Liver (tissue), 9 donors: ENCODE results near the gene CASZ1. TPM values are rescaled to one million over a fixed set of nuclear protein-coding genes. Genes with fewer than 3 reads are reported as not detected.

Experiments used
- DNase-seq: peaks from one replicate; pipeline ENCODE4 v3.0.0-alpha.2; 2017; ENCODE audit warnings: low spot score
- H3K27ac ChIP-seq, 2 donors: one replicate each; pipeline ENCODE4 v1.7.0; 2013; ENCODE audit warnings: inconsistent platforms in 2 of 2, low read length in 2 of 2, control low read depth in 1 of 2, low read depth in 1 of 2, mild to moderate bottlenecking in 1 of 2
- H3K27me3 ChIP-seq, 4 donors: one replicate each; pipeline versions ENCODE4 v1.6.1 to v1.7.0; 2013; ENCODE audit warnings: low read length in 3 of 4, inconsistent platforms in 1 of 4, mild to moderate bottlenecking in 1 of 4, moderate library complexity in 1 of 4; ENCODE audit not compliant: control insufficient read depth in 4 of 4, insufficient read depth in 4 of 4
- H3K36me3 ChIP-seq, 4 donors: one replicate each; pipeline versions ENCODE4 v1.6.1 to v1.7.0; 2013; ENCODE audit warnings: low read length in 3 of 4, mild to moderate bottlenecking in 3 of 4, low read depth in 1 of 4, moderate library complexity in 1 of 4; ENCODE audit not compliant: control insufficient read depth in 4 of 4, insufficient read depth in 3 of 4
- H3K4me1 ChIP-seq, 4 donors: one replicate each; pipeline versions ENCODE4 v1.6.1 to v1.7.0; 2013; ENCODE audit warnings: low read length in 3 of 4, mild to moderate bottlenecking in 3 of 4, moderate library complexity in 1 of 4; ENCODE audit not compliant: control insufficient read depth in 4 of 4, insufficient read depth in 4 of 4
- H3K4me3 ChIP-seq, 3 donors: one replicate each; pipeline versions ENCODE4 v1.6.1 to v1.7.0; 2013; ENCODE audit warnings: low read length in 3 of 3, control low read depth in 1 of 3, low read depth in 1 of 3, mild to moderate bottlenecking in 1 of 3
- H3K9ac ChIP-seq, 2 donors: one replicate each; pipeline ENCODE4 v1.7.0; 2013; ENCODE audit warnings: low read length in 2 of 2, mild to moderate bottlenecking in 2 of 2, moderate library complexity in 2 of 2, control low read depth in 1 of 2, low read depth in 1 of 2
- H3K9me3 ChIP-seq, 4 donors: one replicate each; pipeline versions ENCODE4 v1.6.1 to v1.7.0; 2013; ENCODE audit warnings: low read length in 3 of 4; ENCODE audit not compliant: control insufficient read depth in 4 of 4
- EGR1 ChIP-seq, 2 donors: IDR thresholded peaks; 2 replicates each; pipeline ENCODE4 v1.6.1; 2016 to 2018; ENCODE audit warnings: antibody characterized with exemption in 2 of 2, low read depth in 2 of 2
- FOXA1 ChIP-seq: IDR thresholded peaks from 2 replicates; pipeline ENCODE4 v1.6.1; 2016; ENCODE audit warnings: antibody characterized with exemption
- FOXA2 ChIP-seq: IDR thresholded peaks from 2 replicates; pipeline ENCODE4 v1.6.1; 2016; ENCODE audit warnings: antibody characterized with exemption
- GABPA ChIP-seq, 2 donors: IDR thresholded peaks in 1 of 2; conservative IDR thresholded peaks in 1 of 2; 2 replicates each; pipeline ENCODE4 v1.6.1; 2016; ENCODE audit warnings: antibody characterized with exemption in 2 of 2, mild to moderate bottlenecking in 1 of 2, moderate library complexity in 1 of 2
- HNF4A ChIP-seq, 2 donors: conservative IDR thresholded peaks; 2 replicates each; pipeline ENCODE4 v1.6.1; 2016; ENCODE audit warnings: antibody characterized with exemption in 2 of 2, mild to moderate bottlenecking in 2 of 2
- HNF4G ChIP-seq: IDR thresholded peaks from 2 replicates; pipeline ENCODE4 v1.6.1; 2016; ENCODE audit warnings: antibody characterized with exemption
- NR2F2 ChIP-seq: IDR thresholded peaks from 2 replicates; pipeline ENCODE4 v1.6.1; 2016; ENCODE audit warnings: antibody characterized with exemption
- RAD21 ChIP-seq, 2 donors: IDR thresholded peaks; 2 replicates each; pipeline ENCODE4 v1.6.1; 2016; ENCODE audit warnings: antibody characterized with exemption in 2 of 2, mild to moderate bottlenecking in 2 of 2
- RXRA ChIP-seq, 2 donors: IDR thresholded peaks; 2 replicates each; pipeline ENCODE4 v1.6.1; 2017 to 2018; ENCODE audit warnings: antibody characterized with exemption in 2 of 2, mild to moderate bottlenecking in 1 of 2
- SP1 ChIP-seq: IDR thresholded peaks from 2 replicates; pipeline ENCODE4 v1.6.1; 2018; ENCODE audit warnings: antibody characterized with exemption, mild to moderate bottlenecking
- TAF1 ChIP-seq: conservative IDR thresholded peaks from 2 replicates; pipeline ENCODE4 v1.6.1; 2016; ENCODE audit warnings: antibody characterized with exemption, mild to moderate bottlenecking
- YY1 ChIP-seq: IDR thresholded peaks from 2 replicates; pipeline ENCODE4 v1.6.1; 2016; ENCODE audit warnings: antibody characterized with exemption, mild to moderate bottlenecking
- WGBS: extraction: QIAGEN DNeasy Blood & Tissue Kit; methylation state at CpG from one replicate; pipeline ENCODE4 v1.1.7; 2013; 5-methylcytosine and 5-hydroxymethylcytosine counted together
- polyA plus RNA-seq, 2 donors: library from polyadenylated mRNA; stranded (reverse) in 1 of 2; unstranded in 1 of 2; fragments of 200-250 nt in 1 of 2; fragments of >200 nt in 1 of 2; fragmentation: Nextera tagmentation in 1 of 2; extraction: Ambion mirVana in 1 of 2; gene quantifications; one replicate each; pipeline versions ENCODE4 v1.2.1 to v1.2.3, GENCODE V29; 2013 to 2015
- total RNA-seq, 2 donors: library from RNA; depleted of rRNA; stranded (reverse); fragments of >200 nt; gene quantifications; one replicate each; pipeline ENCODE4 v1.2.3, GENCODE V29; 2014
- TF ChIP-seq, protein P1 (sequence below): IDR thresholded peaks from 2 replicates; pipeline ENCODE4 v1.6.1; 2016; ENCODE audit warnings: antibody characterized with exemption, mild to moderate bottlenecking
- TF ChIP-seq, protein P2 (sequence below): IDR thresholded peaks from 2 replicates; pipeline ENCODE4 v1.6.1; 2016; ENCODE audit warnings: antibody characterized with exemption
- TF ChIP-seq, protein P3 (sequence below): fragments of 150-350 bp; IDR thresholded peaks from 2 replicates; pipeline ENCODE4 v1.5.1; 2017; ENCODE audit warnings: improper control_type of control experiment, low read depth, low read length; ENCODE audit not compliant: missing input control
- TF ChIP-seq, protein P4 (sequence below): IDR thresholded peaks from 2 replicates; pipeline ENCODE4 v1.6.1; 2016; ENCODE audit warnings: antibody characterized with exemption
- TF ChIP-seq, protein P5 (sequence below): IDR thresholded peaks from 2 replicates; pipeline ENCODE4 v1.6.1; 2016; ENCODE audit warnings: antibody characterized with exemption
- donor health status: healthy.
- donor health status: healthy.
- donor health status: healthy.
- donor health status: healthy.
- donor health status: healthy.

The CASZ1 gene
- total and polyA plus RNA-seq, 4 donors: 1.0 to 3.5 (median 1.9) TPM

DNA sequence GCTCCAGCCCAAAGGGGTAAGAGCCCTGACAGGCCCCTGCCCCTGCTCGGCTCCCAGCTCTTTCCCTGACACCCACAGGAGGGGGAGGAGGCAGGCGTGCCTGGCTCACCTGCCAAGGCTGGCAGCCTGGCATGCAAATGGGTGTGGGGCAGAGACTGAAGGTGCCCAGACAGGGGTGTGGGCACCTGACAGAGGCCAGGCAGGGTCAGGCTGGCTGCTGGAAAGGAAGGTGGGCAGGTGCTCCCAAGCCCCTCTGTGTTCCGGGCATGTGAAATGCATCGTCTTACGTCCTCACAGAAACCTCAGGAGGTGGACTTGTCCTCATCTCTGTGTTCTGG, 19.4 kb upstream of the CASZ1 start (continued):
- TF ChIP-seq, protein P1, sequence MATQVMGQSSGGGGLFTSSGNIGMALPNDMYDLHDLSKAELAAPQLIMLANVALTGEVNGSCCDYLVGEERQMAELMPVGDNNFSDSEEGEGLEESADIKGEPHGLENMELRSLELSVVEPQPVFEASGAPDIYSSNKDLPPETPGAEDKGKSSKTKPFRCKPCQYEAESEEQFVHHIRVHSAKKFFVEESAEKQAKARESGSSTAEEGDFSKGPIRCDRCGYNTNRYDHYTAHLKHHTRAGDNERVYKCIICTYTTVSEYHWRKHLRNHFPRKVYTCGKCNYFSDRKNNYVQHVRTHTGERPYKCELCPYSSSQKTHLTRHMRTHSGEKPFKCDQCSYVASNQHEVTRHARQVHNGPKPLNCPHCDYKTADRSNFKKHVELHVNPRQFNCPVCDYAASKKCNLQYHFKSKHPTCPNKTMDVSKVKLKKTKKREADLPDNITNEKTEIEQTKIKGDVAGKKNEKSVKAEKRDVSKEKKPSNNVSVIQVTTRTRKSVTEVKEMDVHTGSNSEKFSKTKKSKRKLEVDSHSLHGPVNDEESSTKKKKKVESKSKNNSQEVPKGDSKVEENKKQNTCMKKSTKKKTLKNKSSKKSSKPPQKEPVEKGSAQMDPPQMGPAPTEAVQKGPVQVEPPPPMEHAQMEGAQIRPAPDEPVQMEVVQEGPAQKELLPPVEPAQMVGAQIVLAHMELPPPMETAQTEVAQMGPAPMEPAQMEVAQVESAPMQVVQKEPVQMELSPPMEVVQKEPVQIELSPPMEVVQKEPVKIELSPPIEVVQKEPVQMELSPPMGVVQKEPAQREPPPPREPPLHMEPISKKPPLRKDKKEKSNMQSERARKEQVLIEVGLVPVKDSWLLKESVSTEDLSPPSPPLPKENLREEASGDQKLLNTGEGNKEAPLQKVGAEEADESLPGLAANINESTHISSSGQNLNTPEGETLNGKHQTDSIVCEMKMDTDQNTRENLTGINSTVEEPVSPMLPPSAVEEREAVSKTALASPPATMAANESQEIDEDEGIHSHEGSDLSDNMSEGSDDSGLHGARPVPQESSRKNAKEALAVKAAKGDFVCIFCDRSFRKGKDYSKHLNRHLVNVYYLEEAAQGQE: no peak
- TF ChIP-seq, protein P2, sequence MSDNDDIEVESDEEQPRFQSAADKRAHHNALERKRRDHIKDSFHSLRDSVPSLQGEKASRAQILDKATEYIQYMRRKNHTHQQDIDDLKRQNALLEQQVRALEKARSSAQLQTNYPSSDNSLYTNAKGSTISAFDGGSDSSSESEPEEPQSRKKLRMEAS: no peak
- no peak for TF ChIP-seq SP1

DNA sequence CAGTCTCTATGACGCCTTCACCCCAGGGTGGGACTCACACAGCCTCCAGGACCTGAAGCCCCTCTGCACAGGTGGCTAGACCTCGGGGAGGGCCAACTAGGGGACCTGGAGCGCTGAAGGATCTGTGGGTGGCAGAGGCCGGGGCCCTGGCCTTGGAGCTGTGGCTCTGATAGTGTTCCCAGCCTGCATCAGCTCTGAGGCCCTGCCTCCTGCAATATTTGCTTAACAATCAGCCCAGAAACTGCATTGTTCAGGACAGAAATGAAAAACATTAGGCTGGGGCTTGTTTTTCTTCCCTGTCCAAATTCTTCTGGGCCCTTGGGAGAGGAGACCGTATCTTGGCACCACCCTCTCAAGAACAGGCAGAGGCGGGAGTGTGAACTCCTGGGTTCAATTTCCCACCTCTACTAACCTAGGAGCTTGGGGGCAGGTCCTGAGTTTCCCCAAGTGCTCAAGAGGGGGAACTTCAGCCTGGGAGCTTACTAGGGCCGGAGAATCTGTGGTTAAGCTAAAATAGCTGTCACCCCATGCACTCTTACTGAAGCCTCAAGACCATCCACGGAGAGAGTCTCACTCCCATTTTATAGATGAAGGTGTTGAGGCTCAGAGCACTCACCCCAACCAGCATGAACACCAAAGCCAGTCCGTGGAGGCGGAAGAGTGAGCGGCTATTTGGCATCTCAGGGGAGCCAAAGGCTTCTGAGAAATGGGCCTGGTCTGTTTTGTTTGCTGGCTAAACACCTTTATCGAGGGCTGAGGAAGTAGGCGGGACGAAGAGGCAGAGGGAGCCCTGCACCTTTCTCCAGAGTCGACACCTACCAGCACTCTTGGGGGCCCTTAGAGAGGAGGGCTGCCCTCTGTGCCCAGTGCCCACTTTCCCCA, 18.8 kb upstream of the CASZ1 start:
- no peak for DNase-seq
- no peak overlapping the region for H3K9ac ChIP-seq
- 80% methylated on average over 15 of the region's 15 CpGs for WGBS
- TF ChIP-seq GABPA (IDR thresholded peaks at IDR 0.05 in 1 of 2, conservative IDR thresholded peaks at IDR 0.05 in 1 of 2): no peak
- no peak for TF ChIP-seq RAD21 (IDR thresholded peaks at IDR 0.05)
- TF ChIP-seq FOXA1: no peak
- no peak for TF ChIP-seq RXRA (IDR thresholded peaks at IDR 0.05)
- no peak for TF ChIP-seq TAF1
- TF ChIP-seq HNF4G: no peak
- TF ChIP-seq NR2F2: no peak
- TF ChIP-seq, protein P3, sequence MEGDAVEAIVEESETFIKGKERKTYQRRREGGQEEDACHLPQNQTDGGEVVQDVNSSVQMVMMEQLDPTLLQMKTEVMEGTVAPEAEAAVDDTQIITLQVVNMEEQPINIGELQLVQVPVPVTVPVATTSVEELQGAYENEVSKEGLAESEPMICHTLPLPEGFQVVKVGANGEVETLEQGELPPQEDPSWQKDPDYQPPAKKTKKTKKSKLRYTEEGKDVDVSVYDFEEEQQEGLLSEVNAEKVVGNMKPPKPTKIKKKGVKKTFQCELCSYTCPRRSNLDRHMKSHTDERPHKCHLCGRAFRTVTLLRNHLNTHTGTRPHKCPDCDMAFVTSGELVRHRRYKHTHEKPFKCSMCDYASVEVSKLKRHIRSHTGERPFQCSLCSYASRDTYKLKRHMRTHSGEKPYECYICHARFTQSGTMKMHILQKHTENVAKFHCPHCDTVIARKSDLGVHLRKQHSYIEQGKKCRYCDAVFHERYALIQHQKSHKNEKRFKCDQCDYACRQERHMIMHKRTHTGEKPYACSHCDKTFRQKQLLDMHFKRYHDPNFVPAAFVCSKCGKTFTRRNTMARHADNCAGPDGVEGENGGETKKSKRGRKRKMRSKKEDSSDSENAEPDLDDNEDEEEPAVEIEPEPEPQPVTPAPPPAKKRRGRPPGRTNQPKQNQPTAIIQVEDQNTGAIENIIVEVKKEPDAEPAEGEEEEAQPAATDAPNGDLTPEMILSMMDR: no peak
- TF ChIP-seq, protein P2: no peak
- no peak for TF ChIP-seq FOXA2
- TF ChIP-seq, protein P4, sequence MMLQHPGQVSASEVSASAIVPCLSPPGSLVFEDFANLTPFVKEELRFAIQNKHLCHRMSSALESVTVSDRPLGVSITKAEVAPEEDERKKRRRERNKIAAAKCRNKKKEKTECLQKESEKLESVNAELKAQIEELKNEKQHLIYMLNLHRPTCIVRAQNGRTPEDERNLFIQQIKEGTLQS: no peak
- TF ChIP-seq, protein P5, sequence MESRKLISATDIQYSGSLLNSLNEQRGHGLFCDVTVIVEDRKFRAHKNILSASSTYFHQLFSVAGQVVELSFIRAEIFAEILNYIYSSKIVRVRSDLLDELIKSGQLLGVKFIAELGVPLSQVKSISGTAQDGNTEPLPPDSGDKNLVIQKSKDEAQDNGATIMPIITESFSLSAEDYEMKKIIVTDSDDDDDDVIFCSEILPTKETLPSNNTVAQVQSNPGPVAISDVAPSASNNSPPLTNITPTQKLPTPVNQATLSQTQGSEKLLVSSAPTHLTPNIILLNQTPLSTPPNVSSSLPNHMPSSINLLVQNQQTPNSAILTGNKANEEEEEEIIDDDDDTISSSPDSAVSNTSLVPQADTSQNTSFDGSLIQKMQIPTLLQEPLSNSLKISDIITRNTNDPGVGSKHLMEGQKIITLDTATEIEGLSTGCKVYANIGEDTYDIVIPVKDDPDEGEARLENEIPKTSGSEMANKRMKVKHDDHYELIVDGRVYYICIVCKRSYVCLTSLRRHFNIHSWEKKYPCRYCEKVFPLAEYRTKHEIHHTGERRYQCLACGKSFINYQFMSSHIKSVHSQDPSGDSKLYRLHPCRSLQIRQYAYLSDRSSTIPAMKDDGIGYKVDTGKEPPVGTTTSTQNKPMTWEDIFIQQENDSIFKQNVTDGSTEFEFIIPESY: no peak
- no peak for TF ChIP-seq SP1
- no peak for TF ChIP-seq HNF4A (conservative IDR thresholded peaks at IDR 0.05)
- TF ChIP-seq EGR1 (IDR thresholded peaks at IDR 0.05; ENCODE audit: low read depth in 2 of 2): no peak
- no peak for TF ChIP-seq YY1
- TF ChIP-seq, protein P1: no peak
- no peak overlapping the region for H3K27ac ChIP-seq
- no peaks in the 10 kb centered on the region for H3K9me3 ChIP-seq
- H3K27me3 ChIP-seq: no peaks in the 10 kb centered on the region
- H3K36me3 ChIP-seq: no peaks in the 10 kb centered on the region
- no peak overlapping the region for H3K4me3 ChIP-seq
- no peaks in the 10 kb centered on the region for H3K4me1 ChIP-seq
